ENCODE results near the gene CAMTA1.

DNA sequence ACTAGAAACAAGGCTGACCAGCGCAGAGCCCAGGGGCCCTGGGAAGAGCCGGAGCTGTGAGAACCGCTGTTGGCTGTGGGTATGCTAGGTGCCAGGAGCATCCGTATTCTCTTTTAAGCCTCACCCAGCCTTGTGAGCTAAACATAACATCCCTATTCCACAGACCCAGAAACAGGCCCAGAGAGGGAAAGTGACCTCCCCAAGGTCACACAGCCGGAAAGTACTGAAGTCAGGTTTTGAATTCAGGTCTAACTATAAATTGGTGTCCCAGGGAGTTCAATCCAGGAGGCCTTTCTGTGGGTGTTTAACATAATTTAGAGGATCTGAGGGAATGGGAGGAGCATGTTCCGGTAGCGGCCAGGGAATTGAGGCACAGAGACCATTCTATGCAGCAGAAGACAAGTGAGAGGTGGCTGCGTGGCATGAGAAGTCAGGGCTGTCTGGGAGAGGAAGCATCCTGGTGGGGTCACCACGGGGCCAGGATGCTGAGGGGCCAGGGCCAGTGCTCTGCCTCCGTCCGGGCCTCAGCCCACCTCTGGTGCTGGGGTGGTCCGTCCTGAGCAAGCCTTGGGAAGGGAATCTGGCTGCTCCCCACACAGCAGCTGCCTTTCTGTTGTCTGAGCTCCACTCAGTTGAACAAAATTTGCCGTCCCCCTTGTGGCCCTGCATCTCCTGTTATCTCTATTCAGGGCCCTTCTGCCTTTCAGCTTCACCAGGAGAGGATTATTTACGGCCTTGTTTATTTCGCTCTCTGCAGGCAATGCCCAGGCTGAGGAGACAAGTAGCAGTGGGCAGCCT, 647.0 kb downstream of the CAMTA1 start:
- TF ChIP-seq POLR2A (IDR thresholded peaks at IDR 0.05) (no peak), CTCF (IDR thresholded peaks at IDR 0.05) (no peak)
